ENCODE data around the gene CCDC126.
"Not testable (repeated sequence)": the region's sequence is repeated elsewhere in the genome, so short reads cannot be mapped to it uniquely, and the experiment has no call there.

Gene CCDC126, protein sequence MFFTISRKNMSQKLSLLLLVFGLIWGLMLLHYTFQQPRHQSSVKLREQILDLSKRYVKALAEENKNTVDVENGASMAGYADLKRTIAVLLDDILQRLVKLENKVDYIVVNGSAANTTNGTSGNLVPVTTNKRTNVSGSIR

DNA sequence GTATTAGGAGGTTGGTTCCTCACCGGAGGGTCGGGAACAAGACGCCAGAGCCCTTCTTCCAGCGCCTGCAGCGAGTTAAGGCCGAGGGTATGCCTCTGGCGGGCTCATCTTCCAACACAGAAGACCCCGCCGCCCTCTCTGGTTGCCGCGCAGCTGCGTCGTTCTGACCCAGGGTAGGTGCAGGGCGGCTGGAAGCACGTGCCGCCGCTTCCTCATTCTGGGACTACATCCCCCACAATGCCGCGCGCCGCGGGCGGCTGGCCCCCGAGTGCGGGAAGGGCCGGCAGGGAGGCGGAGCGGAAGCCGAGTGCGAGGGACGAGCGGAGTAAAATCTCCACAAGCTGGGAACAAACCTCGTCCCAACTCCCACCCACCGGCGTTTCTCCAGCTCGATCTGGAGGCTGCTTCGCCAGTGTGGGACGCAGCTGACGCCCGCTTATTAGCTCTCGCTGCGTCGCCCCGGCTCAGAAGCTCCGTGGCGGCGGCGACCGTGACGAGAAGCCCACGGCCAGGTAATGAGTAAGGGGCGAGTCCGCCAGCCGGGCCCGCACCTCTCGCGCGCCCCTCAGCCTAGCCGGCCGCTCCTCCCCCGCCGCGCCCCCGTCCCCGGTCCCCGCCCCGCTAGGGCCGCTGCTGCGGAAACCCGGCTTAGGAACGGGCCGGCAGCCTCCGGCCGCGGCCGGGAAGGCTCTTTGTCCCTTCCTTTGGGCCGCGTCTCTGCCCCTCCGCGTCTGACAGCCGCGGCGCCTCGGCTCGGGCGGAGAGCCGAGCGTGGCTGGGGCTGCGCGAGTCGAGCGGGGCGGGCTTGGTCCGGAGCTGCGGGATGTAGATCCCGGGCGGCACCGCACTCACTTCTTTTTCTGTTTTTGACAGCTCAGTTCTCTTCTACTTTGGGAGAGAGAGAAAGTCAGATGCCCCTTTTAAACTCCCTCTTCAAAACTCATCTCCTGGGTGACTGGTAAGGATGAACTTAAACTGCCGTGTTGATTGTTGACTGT, at the start of gene CCDC126:
TSS of gene CCDC126 (plus strand) at position 289 of the 998 bp plus-strand sequence. CDS start 13,934 bp downstream, outside the sequence.
- Mint-ChIP-seq H3K9me3 (no peaks in the 10 kb centered on the region), H3K4me1 (peaks cover 33% of the 10 kb centered on the region), H3K36me3 (ENCODE audit: insufficient read depth) (peaks cover 4% of the 10 kb centered on the region), H3K4me3 (peak within 1 kb of the TSS; percentile 95), H3K27ac (ENCODE audit: low read depth) (peak within 1 kb of the TSS; percentile 84), H3K27me3 (no peaks in the 10 kb centered on the region)
- DNase-seq (ENCODE audit: low spot score in 2 of 2): peak; percentile 59 to 66
- peak; percentile 87 for ATAC-seq (replicated peaks; ENCODE audit: extremely low read depth, poor library complexity, severe bottlenecking)

DNA sequence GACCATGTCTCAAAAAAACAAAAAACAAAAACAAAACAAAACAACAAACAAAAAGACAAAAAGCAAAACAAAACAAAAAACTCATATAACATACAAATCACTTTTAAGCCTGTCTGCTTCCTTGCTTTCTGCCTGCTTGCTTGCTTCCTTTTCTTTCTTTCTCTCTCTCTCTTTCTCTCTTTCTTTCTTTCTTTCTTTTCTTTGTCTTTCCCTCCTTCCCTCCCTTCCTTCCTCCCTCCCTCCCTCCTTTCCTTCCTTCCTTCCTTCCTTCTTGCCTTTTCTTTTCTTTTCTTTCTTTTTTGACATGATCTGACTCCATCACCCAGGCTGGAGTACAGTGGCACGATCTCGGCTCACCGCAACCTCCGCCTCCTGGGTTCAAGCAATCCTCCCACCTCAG, 49.5 kb upstream of the CCDC126 start:
- no peak for ATAC-seq (replicated peaks; ENCODE audit: extremely low read depth, poor library complexity, severe bottlenecking)
- DNase-seq (ENCODE audit: low spot score in 2 of 2): no peak
- no peaks in the 10 kb centered on the region for H3K36me3 Mint-ChIP-seq (ENCODE audit: insufficient read depth)
- no peaks in the 10 kb centered on the region for H3K9me3 Mint-ChIP-seq
- H3K4me1 Mint-ChIP-seq: no peaks in the 10 kb centered on the region
- no peaks in the 10 kb centered on the region for H3K27me3 Mint-ChIP-seq
- H3K4me3 Mint-ChIP-seq: no peak overlapping the region
- no peak overlapping the region for H3K27ac Mint-ChIP-seq (ENCODE audit: low read depth)

DNA sequence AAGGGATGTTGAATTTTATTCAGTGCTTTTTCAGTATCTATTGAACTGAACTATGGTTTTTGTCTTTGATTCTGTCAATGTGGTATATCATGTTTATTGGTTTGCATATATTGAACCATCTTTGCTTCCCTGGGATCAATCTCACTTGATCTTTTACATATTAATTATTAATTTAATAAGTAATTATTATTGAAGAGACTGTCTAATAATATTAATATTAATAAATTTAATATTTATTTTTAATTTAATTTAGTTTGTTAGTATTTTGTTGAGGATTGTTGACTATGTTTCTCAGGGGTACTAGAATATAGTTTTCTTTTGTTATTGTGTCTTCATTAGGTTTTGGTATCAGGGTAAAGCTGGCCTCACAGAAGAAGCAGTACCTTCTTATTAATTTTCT, 38.9 kb upstream of the CCDC126 start:
- no peaks in the 10 kb centered on the region for H3K4me1 Mint-ChIP-seq
- H3K27ac Mint-ChIP-seq (ENCODE audit: low read depth): no peak overlapping the region
- DNase-seq (ENCODE audit: low spot score in 2 of 2) (no peak), ATAC-seq (replicated peaks; ENCODE audit: extremely low read depth, poor library complexity, severe bottlenecking) (no peak)
- peaks cover 21% of the 10 kb centered on the region for H3K27me3 Mint-ChIP-seq
- no peak overlapping the region for H3K4me3 Mint-ChIP-seq
- peaks cover 1% of the 10 kb centered on the region for H3K36me3 Mint-ChIP-seq (ENCODE audit: insufficient read depth)
- no peaks in the 10 kb centered on the region for H3K9me3 Mint-ChIP-seq

DNA sequence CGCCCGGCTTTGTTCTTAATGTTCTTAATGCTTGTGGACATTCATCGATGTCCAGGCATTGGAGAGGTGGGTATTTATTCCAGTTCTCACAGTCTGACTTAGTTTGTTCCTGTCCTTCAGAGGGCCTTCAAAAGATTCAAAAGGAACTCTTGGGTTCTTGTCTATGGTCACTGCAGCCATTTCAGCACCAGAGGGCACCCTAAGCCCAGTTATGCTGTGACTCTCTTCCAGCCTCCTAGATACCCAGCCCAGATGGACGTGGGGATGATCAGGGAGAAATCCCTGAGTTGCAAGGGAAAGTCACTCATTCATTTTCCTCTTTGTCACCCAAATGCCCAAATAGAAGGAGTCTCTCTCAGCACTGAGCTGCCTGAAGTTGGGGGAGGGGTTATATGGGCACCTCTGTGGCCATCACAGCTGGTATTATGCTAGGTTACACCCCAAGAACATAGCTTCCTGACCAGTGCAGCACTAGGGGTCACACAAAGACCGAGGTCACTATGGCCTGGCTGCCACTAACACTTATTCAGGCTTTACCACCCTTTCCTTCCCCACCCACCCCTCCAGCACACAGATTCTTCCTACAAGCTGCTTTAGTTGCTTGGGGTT, 26.5 kb upstream of the CCDC126 start:
- ATAC-seq (replicated peaks; ENCODE audit: extremely low read depth, poor library complexity, severe bottlenecking): peak; percentile 75
- H3K4me3 Mint-ChIP-seq: no peak overlapping the region
- H3K9me3 Mint-ChIP-seq: no peaks in the 10 kb centered on the region
- peaks cover 10% of the 10 kb centered on the region for H3K4me1 Mint-ChIP-seq
- no peak overlapping the region for H3K27ac Mint-ChIP-seq (ENCODE audit: low read depth)
- H3K27me3 Mint-ChIP-seq: peaks cover 42% of the 10 kb centered on the region
- peak; percentile 41 to 52 for DNase-seq (ENCODE audit: low spot score in 2 of 2)
- H3K36me3 Mint-ChIP-seq (ENCODE audit: insufficient read depth): no peaks in the 10 kb centered on the region

DNA sequence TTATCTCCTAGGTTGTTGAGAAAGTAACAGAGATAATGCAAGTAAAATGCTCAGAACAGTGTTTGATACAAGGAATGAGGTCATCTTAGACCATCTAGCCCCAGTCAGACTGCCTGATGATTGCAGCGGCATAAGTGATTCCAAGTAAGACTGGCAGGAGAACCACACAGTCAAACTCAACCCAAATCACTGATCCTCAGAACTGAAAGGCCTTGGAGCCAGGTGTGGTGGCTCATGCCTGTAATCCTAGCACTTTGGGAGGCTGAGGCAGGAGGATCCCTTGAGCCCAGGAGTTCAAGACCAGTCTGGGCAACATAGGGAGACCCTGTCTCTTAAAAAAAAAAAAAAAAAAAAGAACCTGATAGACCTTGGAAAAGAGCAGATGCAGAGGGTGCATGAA, 15.2 kb upstream of the CCDC126 start:
- not testable (repeated sequence) for H3K27ac Mint-ChIP-seq (ENCODE audit: low read depth); H3K4me1 Mint-ChIP-seq; H3K27me3 Mint-ChIP-seq; H3K36me3 Mint-ChIP-seq (ENCODE audit: insufficient read depth); DNase-seq (ENCODE audit: low spot score in 2 of 2); ATAC-seq (replicated peaks; ENCODE audit: extremely low read depth, poor library complexity, severe bottlenecking); H3K9me3 Mint-ChIP-seq; H3K4me3 Mint-ChIP-seq

DNA sequence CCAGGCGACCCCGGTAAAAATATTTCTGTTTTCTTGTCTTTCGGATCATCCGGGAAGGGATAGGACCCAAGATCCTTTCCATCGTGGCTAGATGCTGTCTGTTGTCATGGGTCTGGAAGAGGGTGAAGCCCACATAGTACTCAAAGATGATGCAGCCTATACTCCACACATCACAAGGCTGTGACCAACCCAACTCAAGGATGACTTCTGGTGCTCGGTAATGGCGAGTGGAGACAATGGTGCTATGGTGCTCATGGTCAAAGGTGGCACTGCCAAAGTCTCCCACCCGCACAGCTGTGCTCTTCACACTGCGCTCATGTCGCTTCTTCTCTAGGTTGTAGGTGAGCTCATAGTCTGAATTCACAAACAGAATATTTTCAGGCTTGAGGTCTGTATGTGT, 11.9 kb upstream of the CCDC126 start:
- not testable (repeated sequence) for H3K9me3 Mint-ChIP-seq; DNase-seq (ENCODE audit: low spot score in 2 of 2); H3K4me3 Mint-ChIP-seq; ATAC-seq (replicated peaks; ENCODE audit: extremely low read depth, poor library complexity, severe bottlenecking); H3K4me1 Mint-ChIP-seq; H3K36me3 Mint-ChIP-seq (ENCODE audit: insufficient read depth); H3K27ac Mint-ChIP-seq (ENCODE audit: low read depth); H3K27me3 Mint-ChIP-seq

DNA sequence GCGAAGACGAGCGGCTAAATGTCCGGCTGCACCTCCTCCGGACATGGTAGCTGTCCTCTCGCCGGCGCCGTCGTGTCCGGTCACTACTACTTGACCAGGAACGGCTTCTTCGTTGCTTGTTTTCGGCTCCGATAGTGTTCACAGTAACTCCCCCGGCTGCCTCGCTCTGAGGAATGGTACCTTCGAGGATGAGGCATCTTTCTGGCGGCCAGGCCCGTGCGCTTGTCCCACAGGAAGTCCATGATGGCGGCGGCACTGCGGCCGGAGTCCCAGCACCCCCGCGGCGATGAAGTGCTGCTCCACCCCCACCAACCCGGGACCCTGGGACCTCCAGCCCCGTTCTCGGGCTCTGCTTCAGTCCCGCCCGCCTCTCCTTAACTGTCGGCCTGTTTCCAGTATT, 11.0 kb upstream of the CCDC126 start:
- H3K4me3 Mint-ChIP-seq: no peak overlapping the region
- no peaks in the 10 kb centered on the region for H3K27me3 Mint-ChIP-seq
- DNase-seq (ENCODE audit: low spot score in 2 of 2) (no peak), ATAC-seq (replicated peaks; ENCODE audit: extremely low read depth, poor library complexity, severe bottlenecking) (no peak)
- no peak overlapping the region for H3K27ac Mint-ChIP-seq (ENCODE audit: low read depth)
- no peaks in the 10 kb centered on the region for H3K36me3 Mint-ChIP-seq (ENCODE audit: insufficient read depth)
- H3K9me3 Mint-ChIP-seq: no peaks in the 10 kb centered on the region
- H3K4me1 Mint-ChIP-seq: no peaks in the 10 kb centered on the region

DNA sequence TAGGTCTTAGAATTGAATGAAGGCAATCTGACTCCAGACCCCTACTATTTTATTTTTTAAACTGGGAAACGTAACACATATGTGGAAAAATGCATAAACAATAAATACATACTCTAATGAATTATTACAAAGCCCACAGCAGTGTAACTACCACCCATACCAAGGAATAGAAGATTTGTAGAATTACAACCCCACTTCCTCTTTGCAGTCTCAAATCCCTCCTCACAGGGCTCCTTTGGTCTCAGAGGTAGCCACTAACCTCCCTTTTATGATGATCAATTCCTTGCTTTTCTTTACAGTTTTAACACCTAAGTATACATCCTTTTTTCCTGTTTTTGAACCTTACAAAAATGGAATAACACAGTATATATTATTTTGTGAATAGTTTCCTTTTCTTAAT, 6.7 kb upstream of the CCDC126 start:
- no peak overlapping the region for H3K27ac Mint-ChIP-seq (ENCODE audit: low read depth)
- ATAC-seq (replicated peaks; ENCODE audit: extremely low read depth, poor library complexity, severe bottlenecking) (no peak), DNase-seq (ENCODE audit: low spot score in 2 of 2) (no peak)
- H3K9me3 Mint-ChIP-seq: no peaks in the 10 kb centered on the region
- H3K4me3 Mint-ChIP-seq: no peak overlapping the region
- no peaks in the 10 kb centered on the region for H3K4me1 Mint-ChIP-seq
- H3K36me3 Mint-ChIP-seq (ENCODE audit: insufficient read depth): no peaks in the 10 kb centered on the region
- no peaks in the 10 kb centered on the region for H3K27me3 Mint-ChIP-seq

DNA sequence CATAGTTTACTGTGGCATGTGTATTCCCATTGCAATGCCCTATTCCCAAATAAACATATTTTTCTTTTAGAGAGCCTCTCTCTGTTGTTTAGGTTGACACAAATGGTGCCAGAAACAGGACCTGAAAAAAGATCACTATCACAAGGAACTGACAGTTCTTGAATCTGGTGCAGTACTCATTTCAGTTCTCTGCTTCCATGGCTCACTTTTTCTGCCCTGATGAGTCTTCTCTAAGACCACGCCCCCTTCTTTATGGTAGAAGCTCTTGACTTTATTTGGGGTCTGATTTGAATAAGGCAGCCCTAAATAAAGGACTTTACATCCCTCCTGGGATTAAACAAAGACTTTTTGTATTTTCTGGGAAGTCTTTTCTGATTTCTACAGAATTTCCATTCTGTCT, 3.5 kb upstream of the CCDC126 start:
- H3K36me3 Mint-ChIP-seq (ENCODE audit: insufficient read depth): peaks cover 4% of the 10 kb centered on the region

DNA sequence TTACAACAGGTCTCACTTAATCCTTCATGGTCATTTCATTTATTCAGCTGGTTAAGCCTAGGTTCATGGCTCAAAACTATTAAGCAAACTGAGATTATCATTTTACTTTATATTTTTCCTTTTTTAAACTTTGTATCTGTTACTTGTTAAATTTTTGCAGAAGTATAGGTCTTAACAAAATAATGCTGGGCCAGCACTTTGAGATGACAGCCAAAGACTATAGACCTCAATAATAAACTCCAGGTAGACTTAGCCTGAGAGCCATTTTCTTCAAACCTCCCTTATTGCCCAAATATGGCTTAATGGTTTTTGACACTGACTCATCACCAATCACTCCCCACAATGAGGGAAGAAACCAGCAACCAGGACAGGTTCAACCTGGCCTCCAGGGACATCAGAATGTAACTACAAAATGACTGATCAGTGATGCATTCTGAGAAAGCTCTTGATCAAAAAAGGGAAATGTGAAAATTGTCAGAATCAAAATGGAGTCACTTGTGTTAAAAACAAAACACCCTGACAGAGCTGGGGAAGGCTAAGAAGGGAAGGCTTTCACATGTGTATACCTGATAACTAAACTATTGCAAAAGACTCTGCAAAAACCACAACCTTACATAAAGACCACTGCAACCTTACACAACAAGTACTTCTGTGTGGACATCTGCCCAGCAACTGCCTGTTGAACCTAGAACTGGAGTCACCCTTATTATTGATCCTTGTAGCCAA, 2.1 kb upstream of the CCDC126 start:
- Mint-ChIP-seq H3K9me3 (no peaks in the 10 kb centered on the region), H3K27me3 (no peaks in the 10 kb centered on the region), H3K4me3 (no peak overlapping the region), H3K27ac (ENCODE audit: low read depth) (no peak overlapping the region), H3K4me1 (peaks cover 25% of the 10 kb centered on the region), H3K36me3 (ENCODE audit: insufficient read depth) (peaks cover 4% of the 10 kb centered on the region)
- ATAC-seq (replicated peaks; ENCODE audit: extremely low read depth, poor library complexity, severe bottlenecking) (no peak), DNase-seq (ENCODE audit: low spot score in 2 of 2) (no peak)

More for the DNA sequence above, 3.5 kb upstream of the CCDC126 start:
- ATAC-seq (replicated peaks; ENCODE audit: extremely low read depth, poor library complexity, severe bottlenecking): no peak
- Mint-ChIP-seq H3K27ac (ENCODE audit: low read depth) (no peak overlapping the region), H3K27me3 (no peaks in the 10 kb centered on the region), H3K9me3 (no peaks in the 10 kb centered on the region), H3K4me1 (peaks cover 15% of the 10 kb centered on the region), H3K4me3 (no peak overlapping the region)
- DNase-seq (ENCODE audit: low spot score in 2 of 2): no peak

DNA sequence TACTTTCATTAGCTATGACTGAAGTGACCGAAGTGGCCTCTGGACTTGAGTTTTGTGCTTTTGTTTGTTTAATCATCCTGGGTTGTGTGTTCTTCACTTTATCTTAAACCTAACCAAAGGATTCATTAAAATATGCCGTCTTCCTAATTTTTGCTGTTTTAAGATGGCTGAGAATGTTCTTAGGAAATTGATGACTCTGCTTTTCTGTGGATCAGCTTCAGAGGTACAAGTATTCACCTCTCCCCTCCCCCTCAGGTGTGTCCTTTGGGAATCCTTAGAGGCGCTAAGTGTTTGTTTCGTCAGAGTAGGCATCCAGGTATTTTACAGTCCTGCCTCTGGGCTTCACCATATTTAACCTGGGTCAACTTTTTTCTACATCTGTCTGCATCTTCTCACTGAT, 1.1 kb downstream of the CCDC126 start:
- ATAC-seq (replicated peaks; ENCODE audit: extremely low read depth, poor library complexity, severe bottlenecking) (no peak), DNase-seq (ENCODE audit: low spot score in 2 of 2) (no peak)
- Mint-ChIP-seq H3K4me1 (peaks cover 39% of the 10 kb centered on the region), H3K27ac (ENCODE audit: low read depth) (peak overlapping the region; percentile 84), H3K27me3 (no peaks in the 10 kb centered on the region), H3K36me3 (ENCODE audit: insufficient read depth) (peaks cover 4% of the 10 kb centered on the region), H3K4me3 (peak overlapping the region; percentile 95), H3K9me3 (no peaks in the 10 kb centered on the region)

DNA sequence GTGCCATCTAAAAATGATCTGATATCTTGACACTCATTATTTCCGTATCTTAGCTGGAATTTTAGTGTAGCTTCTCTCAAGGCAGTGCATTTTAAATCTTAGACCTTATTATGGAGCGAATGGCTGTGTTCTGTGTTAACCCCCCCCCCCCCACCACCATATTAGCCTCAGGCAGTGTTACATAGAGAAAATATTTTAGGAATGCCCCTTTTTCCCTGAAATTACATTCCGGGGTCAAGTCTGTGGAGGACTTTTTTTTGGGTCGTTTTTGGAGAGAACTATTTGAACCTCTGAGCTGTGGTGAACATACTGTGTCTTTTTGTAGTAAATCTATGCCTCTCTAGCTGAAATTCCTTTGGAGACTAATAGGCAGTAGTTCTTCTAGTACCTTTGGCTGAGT, 3.1 kb downstream of the CCDC126 start:
- Mint-ChIP-seq H3K36me3 (ENCODE audit: insufficient read depth) (peaks cover 5% of the 10 kb centered on the region), H3K27ac (ENCODE audit: low read depth) (peak overlapping the region; percentile 8), H3K4me3 (no peak overlapping the region), H3K9me3 (no peaks in the 10 kb centered on the region), H3K4me1 (peaks cover 47% of the 10 kb centered on the region), H3K27me3 (no peaks in the 10 kb centered on the region)
- DNase-seq (ENCODE audit: low spot score in 2 of 2) (no peak), ATAC-seq (replicated peaks; ENCODE audit: extremely low read depth, poor library complexity, severe bottlenecking) (no peak)
